Peyer's patch (tissue), 4 donors: ENCODE results near the gene SUSD1.

Source experiments
- POLR2A ChIP-seq, 2 donors: fragments of 450-650 bp; IDR thresholded peaks; one replicate each; pipeline ENCODE4 v1.5.1; 2017; ENCODE audit warnings: antibody characterized with exemption in 2 of 2, mild to moderate bottlenecking in 2 of 2, moderate library complexity in 2 of 2
- TF ChIP-seq, protein P1 (sequence below), 6 experiments: fragments of 450-650 bp in 4 of 6; fragments of 200-600 bp in 2 of 6; sonication (generic) in 1 of 6; IDR thresholded peaks; one replicate each; pipeline ENCODE4 v1.5.1; 2017 to 2019; ENCODE audit warnings: antibody characterized with exemption in 6 of 6, mild to moderate bottlenecking in 3 of 6, moderate library complexity in 1 of 6

DNA sequence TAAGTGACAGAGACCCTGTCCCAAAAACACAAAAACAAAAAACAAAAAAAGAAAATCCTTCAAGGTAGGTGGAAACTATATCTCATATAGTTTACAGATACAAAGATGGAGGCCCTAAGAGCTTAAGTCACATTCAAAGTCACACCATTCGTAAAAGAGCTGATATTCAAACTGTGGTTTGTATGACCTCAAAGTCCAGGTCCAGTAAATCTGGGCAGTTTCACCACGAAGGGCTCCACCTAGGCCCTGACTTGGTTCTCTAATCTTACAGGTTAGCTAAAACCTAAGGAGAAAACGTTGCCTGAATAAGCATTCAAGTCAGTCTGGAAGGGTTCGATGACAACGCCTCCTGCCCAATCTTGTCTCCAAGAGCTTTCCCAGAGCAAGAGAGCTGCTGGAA lies 44.1 kb downstream of the SUSD1 start:
- TF ChIP-seq, protein P1, sequence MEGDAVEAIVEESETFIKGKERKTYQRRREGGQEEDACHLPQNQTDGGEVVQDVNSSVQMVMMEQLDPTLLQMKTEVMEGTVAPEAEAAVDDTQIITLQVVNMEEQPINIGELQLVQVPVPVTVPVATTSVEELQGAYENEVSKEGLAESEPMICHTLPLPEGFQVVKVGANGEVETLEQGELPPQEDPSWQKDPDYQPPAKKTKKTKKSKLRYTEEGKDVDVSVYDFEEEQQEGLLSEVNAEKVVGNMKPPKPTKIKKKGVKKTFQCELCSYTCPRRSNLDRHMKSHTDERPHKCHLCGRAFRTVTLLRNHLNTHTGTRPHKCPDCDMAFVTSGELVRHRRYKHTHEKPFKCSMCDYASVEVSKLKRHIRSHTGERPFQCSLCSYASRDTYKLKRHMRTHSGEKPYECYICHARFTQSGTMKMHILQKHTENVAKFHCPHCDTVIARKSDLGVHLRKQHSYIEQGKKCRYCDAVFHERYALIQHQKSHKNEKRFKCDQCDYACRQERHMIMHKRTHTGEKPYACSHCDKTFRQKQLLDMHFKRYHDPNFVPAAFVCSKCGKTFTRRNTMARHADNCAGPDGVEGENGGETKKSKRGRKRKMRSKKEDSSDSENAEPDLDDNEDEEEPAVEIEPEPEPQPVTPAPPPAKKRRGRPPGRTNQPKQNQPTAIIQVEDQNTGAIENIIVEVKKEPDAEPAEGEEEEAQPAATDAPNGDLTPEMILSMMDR (IDR thresholded peaks at IDR 0.05), result no peak
- TF ChIP-seq POLR2A (IDR thresholded peaks at IDR 0.05), result no peak
